Muscle of arm (tissue), 14 donors: ENCODE results near the gene CDK11B. TPM values are rescaled to one million over a fixed set of nuclear protein-coding genes. Genes with fewer than 3 reads are reported as not detected.
"Not testable (repeated sequence)": the region's sequence is repeated elsewhere in the genome, so short reads cannot be mapped to it uniquely, and the experiment has no call there.

Experiments used
- DNase-seq: peaks from one replicate; pipeline ENCODE4 v3.0.0-alpha.2; 2013
- long read RNA-seq, 11 donors: transcript quantifications; one replicate each; lab custom pipeline, GENCODE V29; 2026
- polyA plus RNA-seq, 12 donors: library from polyadenylated mRNA; unstranded; fragments of 120-200 nt; gene quantifications; one replicate each; pipeline ENCODE4 v1.2.1, GENCODE V29; 2013; ENCODE audit not compliant: insufficient read length in 12 of 12

CDK11B gene
- polyA plus RNA-seq = 10 to 100 TPM in 11 of 12 donors, not detected in 1; 28.3 to 46.3 (median 31.2) TPM
- long read RNA-seq, donor 1, partial matches to known transcripts = 28 of 29 reads
- long read RNA-seq, donor 1, other reads (novel, unspliced or antisense) = 0 of 29 reads
- long read RNA-seq, donor 2, partial matches to known transcripts = 5 of 8 reads
- long read RNA-seq, donor 2, other reads (novel, unspliced or antisense) = 0 of 8 reads
- long read RNA-seq, donor 3 = 0 reads
- long read RNA-seq, donor 4 = 0 reads
- long read RNA-seq, donor 5, partial matches to known transcripts = 6 of 6 reads
- long read RNA-seq, donor 5, other reads (novel, unspliced or antisense) = 0 of 6 reads
- long read RNA-seq, donor 6 = 0 reads
- long read RNA-seq, donor 7, partial matches to known transcripts = 6 of 6 reads
- long read RNA-seq, donor 7, other reads (novel, unspliced or antisense) = 0 of 6 reads
- long read RNA-seq, donor 8, partial matches to known transcripts = 7 of 8 reads
- long read RNA-seq, donor 8, other reads (novel, unspliced or antisense) = 0 of 8 reads
- long read RNA-seq, donor 9, partial matches to known transcripts = 0 of 1 reads
- long read RNA-seq, donor 9, other reads (novel, unspliced or antisense) = 0 of 1 reads
- long read RNA-seq, donor 10 = 0 reads
- long read RNA-seq, donor 11, partial matches to known transcripts = 6 of 6 reads
- long read RNA-seq, donor 11, other reads (novel, unspliced or antisense) = 0 of 6 reads

DNA sequence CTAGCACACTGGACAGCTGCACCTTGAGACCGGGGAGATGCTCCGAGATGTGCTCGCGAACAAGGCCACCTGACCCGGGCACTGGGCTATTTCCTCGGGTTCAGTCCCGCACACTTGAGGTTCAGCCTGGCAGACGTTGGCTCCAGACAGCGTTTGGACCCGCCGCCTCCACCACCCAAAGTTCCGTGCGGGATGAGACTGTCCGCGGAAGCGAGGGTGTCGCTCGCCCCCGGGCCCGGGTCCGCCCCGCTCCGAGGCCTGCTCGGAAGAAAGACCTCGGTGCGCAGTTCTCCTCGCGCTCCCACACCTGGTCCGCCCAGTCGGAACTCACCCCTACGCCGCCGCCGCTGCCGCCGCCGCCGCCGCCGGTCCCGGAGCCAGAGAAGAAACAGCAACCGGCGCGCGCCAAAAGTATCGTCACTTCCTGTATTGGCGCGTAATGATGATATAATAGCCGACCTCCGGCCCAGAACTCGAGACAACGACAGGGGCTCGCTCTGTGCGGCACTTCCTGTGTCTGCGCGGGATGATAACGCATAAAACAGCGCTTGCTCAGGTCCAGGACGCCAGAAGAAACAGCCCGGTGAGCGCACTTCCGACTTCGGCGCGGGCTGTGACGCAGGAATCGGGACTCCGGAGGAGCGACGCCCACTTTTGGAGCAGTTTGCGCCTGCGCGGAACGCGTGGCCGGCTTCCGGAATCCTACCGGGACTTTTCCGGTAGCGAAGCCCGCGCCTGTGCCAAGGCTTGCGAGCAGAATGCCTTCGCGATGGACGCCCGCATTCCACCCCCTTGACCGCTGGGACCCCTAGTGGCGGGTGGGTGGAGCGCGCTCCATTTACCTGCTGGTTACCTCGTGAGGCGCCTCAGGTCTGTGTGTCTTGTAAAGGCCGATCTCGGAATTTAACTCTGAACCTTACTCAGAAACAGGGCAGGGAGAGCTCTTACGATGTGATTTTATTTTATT, at the start of gene CDK11B:
TSS of gene CDK11B (minus strand) at position 422 of the 967 bp plus-strand sequence. CDS start 1,519 bp downstream, outside the sequence.
- DNase-seq = peak; percentile 96

DNA sequence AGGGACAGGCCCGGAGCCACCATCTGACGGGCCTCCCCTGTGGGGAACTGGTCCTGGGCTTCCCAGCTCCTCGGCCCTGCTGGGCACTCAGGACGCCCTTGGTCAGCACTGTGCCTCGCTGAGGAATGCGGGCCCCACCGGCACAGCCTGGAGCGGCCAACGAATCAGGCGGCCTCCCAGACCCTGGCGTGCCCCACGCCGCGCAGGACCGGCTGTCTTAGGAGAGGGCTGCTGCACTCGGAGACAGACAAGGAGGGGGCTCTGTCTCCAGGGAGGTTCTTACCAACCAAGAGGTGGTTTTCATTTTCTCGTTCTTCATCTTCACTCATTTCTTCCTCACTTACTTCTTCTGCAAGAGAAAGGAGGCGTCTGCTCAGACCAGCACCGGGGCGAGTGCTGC, 49.1 kb upstream of the CDK11B start:
- not testable (repeated sequence) for DNase-seq

DNA sequence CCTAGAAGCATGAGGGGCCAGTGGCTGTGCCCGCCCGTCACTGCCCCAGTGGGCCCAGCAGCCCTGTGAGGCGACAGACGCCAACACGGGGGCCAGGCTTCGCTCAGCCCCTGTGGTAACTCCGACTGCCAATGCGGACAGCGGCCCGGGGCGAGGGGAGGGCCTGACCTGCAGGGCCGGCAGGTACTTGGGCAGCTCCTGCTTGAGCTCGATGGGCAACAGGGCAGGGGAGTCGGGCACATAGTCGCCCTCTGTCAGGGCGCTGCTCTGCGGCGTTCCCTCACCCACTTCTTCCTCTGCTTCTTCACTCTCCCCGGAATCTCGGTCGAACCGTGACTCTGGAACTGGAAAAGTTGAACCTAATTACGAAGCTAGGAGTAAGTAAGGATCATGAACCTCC, 48.4 kb upstream of the CDK11B start:
- not testable (repeated sequence) for DNase-seq

DNA sequence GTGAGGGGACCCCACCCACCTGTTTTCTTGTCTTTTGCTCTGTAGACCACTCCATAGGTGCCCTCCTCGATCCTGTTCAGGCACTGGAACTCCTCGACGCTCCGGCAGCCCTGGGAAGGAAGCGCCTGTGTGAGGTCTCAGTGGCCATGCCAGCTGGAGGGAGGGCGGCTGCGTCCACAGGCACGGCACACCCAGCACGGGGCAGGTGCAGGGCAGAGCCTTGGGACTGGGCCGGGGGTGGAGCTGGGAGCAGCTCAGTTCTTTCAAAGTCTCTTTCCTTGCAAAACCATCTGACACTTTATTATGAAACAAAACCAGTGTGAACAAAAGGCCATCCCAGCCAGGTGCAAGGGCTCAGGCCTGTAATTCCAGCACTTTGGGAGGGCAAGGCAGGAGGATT, 46.8 kb upstream of the CDK11B start:
- DNase-seq = not testable (repeated sequence)

DNA sequence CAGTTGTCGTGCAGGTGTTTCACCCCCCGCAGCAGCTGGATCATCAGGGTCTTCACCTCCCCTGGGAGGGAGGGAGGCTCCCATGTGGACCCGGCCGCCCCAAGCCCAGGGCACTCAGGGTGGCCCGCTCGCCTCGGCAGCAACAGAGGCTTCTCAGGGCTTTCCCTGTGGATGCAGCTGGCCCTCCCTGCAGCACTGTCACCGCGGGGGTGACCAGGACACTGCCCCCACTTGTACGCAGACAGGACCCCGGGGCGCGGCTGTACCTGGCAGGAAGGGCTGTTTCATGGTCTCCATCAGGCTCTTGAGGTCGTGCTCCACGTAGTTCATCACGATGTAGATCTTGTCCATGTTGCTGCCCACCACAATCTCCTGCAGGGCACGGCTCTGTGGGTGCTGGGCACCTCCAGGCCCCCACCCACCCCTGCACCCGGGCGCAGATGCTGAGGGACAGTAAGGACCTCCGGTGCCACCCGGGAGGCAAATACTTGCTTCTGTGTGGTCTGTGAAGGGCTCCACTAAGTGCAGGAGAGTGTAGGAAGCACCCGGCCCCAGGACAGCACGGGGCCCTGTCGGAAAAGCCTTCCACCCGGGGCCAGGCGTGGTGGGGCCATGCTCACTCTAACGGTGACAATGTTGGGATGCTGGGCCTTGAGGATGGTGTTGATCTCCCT, 45.6 kb upstream of the CDK11B start:
- not testable (repeated sequence) for DNase-seq

DNA sequence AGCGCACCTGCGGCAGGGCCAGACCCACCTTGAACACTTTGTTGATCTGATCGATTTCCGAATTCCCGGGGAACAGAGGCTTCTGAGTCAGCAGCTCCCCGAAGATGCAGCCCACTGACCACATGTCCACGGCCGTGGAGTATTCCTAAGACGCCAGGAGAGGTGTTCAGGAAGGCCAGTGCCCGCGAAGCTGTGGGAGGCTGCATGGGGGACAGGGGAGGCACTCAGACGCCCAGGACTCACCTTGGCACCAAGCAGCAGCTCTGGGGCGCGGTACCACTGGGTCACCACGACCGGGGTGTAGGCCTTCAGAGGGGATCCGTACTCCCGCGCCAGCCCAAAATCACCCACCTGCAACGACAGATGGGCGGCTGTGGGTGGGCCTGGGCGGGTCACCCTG, 45.0 kb upstream of the CDK11B start:
- DNase-seq = no peak

DNA sequence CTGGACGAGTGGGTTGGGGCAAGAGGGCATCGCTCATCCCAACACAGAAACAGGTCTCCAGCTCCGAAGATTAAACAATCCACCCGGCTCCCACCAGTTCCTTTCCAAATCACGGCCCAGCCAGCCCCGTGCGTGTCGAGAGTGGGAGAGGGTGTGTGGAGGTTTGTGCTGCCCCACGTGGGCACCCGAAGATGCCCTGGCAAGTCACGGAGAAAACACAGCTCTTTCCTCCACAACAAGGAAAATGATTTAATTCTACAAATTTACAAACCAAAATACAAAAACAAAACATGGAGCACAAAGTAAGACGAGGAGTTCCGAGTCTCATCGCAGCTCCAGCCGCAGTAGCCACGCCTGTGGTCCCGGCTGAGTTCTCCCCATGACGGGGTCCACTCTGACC, 43.7 kb upstream of the CDK11B start:
- not testable (repeated sequence) for DNase-seq

DNA sequence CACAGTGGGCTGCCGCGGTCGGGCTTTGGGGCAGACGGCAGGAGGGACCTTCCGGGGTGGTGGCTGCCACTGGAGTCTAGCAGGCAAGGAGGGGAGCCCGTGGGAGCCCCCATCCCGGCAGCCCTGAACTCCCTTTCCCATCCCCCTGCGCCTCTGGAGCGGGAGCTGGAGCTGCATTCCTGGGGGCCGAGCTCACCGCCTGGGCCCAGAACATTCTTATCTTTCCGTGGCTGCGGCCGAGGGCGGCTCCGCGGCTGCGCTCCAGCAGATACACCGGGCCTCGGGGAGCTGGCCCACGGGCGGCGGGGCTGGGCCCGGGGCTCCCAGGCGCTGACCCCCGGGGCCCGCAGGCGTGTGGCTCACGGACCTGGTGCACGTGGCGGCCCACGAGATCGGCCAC, 41.8 kb upstream of the CDK11B start:
- not testable (repeated sequence) for DNase-seq

DNA sequence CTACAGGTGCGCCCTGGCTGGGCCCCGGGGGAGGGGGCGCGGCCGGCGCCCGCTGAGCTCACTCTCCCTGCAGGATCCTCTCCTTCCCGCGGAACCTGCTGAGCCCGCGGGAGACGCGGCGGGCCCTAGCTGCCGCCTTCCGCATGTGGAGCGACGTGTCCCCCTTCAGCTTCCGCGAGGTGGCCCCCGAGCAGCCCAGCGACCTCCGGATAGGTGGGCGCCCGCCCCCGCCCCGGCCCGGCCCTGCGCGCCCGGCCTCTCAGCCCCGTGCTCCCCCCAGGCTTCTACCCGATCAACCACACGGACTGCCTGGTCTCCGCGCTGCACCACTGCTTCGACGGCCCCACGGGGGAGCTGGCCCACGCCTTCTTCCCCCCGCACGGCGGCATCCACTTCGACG, 41.3 kb upstream of the CDK11B start:
- DNase-seq = not testable (repeated sequence)

DNA sequence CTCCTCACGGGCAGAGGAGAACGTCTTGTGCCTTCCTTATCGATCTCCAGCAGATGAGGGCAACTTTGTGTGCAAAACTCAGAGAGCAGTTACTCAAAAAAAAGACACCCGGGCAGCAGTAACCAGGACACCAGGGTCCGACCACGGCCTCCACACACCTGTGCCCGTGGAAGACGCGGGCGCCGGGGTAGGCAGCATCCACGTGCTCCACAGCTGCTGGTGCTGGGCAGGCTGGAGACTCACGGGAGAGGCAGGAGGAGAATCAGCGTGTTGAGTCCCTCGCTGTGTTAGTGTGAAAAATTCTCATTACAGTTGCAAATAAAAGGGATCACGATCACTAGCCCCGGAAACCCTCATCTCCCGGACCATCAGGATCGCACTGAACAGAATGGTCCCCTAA, 40.3 kb upstream of the CDK11B start:
- DNase-seq = not testable (repeated sequence)

DNA sequence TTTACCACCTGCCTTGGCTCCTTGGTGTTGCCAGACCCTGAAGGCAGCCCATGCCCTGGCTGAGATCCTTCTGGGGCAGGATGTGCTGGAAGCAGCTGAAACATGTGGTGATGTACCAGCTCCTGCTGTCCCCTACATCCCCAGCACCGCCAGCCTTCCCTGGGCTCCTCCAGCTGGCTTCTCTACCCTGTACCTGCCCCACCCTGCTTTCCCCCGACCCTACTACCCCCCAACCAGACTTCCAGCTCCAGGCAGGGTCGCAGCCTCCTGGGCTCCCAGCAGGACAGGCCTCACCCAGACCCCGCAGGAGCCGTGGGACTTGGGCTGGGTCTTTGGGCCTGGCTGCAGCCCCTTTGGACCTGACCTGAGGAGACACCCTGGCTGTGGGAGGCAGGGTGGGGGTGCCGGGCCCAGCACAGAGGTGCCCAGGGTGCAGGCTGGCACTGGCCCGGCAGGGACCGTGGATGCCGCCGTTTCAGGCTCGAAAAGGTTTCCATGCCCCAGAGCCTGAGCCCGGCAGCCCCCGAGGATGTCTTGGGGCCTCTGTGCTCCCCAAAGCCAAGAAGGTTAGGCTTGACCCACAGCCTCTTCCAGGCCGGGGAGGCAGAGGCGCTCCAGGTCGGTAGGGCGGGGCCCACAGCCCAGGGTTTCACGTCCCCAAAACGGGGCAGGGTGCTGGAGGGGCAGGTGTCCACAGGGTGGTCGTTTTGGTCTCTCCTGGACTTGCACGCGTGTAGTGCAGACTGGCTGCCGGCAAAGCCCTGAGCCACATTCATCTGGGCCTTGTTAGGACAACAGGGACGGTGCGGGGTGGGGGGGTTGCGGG, 38.8 kb upstream of the CDK11B start:
- not testable (repeated sequence) for DNase-seq

DNA sequence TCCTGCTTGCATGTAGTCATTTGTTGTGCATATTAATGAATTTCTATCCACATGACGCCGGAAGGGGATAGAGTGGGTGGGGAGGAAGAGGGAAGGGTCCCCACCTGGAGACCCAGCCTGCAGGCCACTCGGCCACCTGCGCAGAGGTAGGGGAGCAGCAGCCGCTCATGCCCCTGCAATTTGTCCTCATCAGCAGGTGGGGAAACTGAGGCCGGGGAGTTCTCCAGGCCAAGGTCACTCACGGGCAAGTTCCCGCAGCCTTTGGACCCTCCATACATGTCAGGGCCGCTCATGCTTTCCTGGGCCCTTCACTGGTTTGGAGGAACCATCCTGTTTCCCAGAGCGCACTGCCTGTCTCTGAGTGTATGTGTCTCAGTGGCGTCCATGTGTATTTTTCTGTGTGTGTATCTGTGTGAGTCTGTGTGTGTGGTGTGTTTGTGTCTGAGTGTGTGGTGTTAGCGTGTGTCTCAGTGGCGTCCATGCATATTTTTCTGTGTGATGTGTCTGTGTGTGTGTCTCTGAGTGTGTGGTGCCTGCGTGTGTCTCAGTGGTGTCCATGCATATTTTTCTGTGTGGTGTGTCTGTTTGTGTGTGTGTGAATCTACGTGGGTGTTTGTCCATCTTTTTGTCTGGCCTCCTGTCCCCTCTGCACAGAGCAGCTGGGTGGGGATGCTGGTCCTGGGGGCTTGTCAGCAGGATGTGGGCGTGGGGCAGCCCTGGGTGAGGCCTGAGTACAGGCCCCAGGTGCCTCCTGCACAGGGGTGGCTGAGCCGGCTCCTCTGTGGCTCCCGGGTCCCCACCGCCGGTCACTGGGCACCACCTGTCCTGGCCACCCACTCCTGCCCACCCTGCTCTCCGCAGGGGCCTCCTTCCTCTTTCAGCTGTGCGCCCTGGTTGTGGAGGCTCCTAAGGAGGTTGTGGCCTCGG, 37.9 kb upstream of the CDK11B start:
- DNase-seq = not testable (repeated sequence)

DNA sequence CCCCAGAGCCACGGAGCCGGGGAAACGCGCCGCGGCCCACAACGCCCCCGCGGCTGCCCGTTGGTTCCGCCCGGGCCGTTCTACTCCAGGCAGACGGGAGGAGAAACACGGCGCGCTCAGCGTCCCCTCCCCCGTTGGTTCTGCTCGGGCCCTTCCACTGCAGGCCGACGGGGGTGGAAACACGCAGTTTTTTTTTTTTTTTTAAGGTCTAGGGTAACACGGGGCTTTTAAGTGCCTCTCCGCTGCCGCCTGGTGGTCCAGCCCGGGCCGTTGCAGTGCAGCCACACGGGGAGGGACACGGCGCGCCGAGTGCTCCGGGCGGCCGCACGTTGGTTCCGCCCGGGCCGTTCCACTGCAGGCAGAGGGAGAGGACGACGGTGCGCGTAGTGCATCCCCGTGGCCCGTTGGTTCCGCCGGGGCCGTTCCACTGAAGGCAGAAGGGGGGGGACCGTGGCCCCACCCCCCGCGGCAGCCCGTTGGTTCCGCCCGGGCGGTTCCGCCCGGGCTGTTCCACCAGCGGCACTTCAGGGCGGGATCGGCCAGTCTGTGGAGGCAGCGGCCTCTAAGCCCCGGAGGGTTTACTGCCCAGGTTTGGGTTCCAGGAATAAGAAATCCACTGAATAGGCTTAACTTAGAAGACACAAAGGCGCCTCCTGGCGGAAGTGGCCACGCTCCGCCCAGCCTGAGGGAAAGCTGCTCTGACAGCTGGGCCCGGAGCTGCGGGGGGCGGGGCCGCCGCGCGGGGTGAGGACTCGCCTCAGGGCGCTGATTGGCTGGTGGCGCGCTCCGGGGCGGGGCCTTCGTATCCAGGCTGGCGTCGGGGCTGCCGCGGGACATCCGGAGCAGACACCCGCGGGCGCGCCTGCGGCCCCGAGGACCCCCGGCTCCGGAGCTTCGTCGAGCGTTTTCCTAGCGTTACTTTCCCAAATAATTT, 34.2 kb upstream of the CDK11B start, which contains the start of gene SLC35E2B:
TSS of gene SLC35E2B (minus strand) at position 82 of the 934 bp plus-strand sequence. CDS start 16,096 bp downstream, outside the sequence.
- DNase-seq = peak; percentile 94

DNA sequence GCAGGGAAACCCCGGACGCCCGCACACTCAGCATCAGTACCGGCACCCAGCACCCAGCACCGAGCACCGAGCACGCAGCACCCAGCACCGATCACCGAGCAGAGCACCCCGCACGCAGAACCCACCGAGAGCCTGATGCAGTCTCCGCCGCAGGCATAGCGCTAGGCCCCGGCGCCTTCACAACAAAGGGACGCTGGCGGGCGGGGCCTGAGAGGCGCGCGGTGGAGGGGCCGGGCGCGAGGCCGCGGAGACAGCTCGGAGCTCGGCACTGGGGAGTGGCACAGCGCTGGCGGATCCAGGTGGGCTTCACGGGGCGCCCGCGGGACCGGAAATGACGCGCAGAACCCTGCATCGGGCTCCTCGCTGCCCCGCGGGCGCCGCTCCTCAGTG, 33.5 kb upstream of the CDK11B start:
- DNase-seq = peak; percentile 48

DNA sequence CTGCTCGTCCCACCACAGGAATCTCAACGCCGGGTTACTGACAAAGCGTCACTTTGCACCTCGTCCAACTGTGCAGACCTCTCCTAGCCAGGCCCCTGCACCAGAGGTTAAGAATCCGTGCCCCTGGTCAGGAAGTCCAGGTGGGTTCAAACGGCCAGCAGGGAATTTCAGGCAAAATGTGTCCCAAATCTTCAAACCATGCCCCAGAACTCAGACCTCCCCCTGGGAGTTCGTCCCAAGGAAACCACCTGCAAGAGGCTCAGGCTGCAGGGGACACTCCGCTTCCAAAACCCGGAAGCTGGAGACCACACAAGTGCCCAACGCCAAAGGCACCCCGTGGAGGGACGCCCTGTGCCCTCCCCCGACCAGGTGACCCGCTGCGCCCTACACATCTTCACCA, 32.6 kb upstream of the CDK11B start:
- DNase-seq = not testable (repeated sequence)

DNA sequence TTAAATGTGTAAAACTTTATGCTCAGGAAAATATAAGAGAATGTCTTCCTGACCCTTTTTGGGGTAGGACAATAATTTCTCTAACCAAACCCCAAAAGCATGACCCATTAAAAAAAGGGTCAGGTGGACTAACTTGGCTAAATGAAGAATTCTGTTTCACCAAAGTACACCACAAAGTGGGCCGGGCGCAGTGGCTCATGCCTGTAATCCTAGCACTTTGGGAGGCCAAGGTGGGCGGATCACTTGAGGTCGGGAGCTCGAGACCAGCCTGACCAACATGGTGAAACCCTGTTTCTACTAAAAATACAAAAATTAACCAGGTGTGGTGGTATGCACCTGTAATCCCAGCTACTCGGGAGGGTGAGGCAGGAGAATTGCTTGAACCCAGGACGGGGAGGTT, 30.7 kb upstream of the CDK11B start:
- DNase-seq = not testable (repeated sequence)

DNA sequence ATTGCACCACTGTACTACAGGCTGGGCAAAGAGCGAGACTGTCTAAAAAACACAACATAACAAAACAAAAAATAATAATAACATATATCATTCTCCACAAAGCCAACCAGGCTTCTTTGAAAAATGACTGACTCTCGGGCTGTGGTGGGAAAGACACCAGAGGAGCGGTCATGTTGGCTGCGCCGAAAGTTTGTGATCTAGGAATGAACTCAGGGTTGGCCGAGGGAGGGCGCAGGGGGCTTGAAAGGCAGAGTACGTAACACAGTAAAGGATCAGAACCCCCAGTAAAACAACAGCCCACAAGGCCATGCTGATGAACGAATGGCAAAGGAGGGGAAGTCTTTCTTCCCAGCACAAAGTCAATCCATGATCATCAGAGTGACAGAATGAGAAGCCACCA, 29.0 kb upstream of the CDK11B start:
- DNase-seq = no peak
